ENCODE results near the gene PPP4R2. TPM values are rescaled to one million over a fixed set of nuclear protein-coding genes. Genes with fewer than 3 reads are reported as not detected.

Gene PPP4R2
- total RNA-seq, 3 donors from 2014 or later = 34.6 to 71.4 (median 49.2) TPM

- Histone ChIP-seq H3K4me1 (peaks cover 0 to 9% of the 10 kb centered on the region in 2 donors), H3K9me3 (no peaks in the 10 kb centered on the region), H3K27me3 (no peaks in the 10 kb centered on the region), H3K27ac (no peak overlapping the region), H3K4me3 (no peak overlapping the region), H3K36me3 (no peaks in the 10 kb centered on the region)
- DNase-seq (ENCODE audit: low spot score in 2 of 2) = no peak
- no peak for TF ChIP-seq POLR2AphosphoS5 (IDR thresholded peaks at IDR 0.05)
- no peak for TF ChIP-seq CTCF (IDR thresholded peaks at IDR 0.05)
- no peak for TF ChIP-seq POLR2A (IDR thresholded peaks at IDR 0.05)
- intact Hi-C loops (cut with DNase I; ENCODE audit: low total_unique reads) = no loop called here
Measured at GRCh38 chr3:73036694-73037591, 40.3 kb downstream of the PPP4R2 start.

- Histone ChIP-seq H3K36me3 (no peaks in the 10 kb centered on the region), H3K27ac (no peak overlapping the region), H3K9me3 (no peaks in the 10 kb centered on the region), H3K4me1 (peaks cover 0 to 19% of the 10 kb centered on the region in 2 donors), H3K4me3 (no peak overlapping the region), H3K27me3 (no peaks in the 10 kb centered on the region)
- no peak for TF ChIP-seq CTCF (IDR thresholded peaks at IDR 0.05)
- TF ChIP-seq POLR2AphosphoS5 (IDR thresholded peaks at IDR 0.05) = no peak
- no peak for TF ChIP-seq POLR2A (IDR thresholded peaks at IDR 0.05)
- intact Hi-C loops (cut with DNase I; ENCODE audit: low total_unique reads) = no loop called here
- DNase-seq (ENCODE audit: low spot score in 2 of 2) = no peak
Measured at GRCh38 chr3:73041537-73041936, 44.9 kb downstream of the PPP4R2 start.

DNA sequence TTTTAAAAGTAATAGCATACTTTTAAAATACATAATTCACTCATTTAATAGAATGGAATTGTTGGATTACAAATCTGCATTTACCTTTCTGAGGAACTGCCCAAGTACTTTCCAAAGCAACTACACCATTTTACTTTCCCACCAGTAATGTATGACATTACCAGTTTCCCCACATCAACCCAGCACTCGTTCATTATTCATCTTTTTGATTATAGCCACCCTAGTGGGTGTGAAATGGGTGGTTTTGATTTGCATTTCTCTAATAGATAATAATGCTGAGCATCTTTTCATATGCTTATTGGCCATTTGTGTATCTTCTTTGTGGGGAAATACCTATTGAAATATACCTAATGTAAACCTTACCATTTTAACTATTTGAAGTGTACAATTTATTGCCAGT is 46.8 kb downstream of the PPP4R2 start:
- TF ChIP-seq POLR2AphosphoS5 (IDR thresholded peaks at IDR 0.05) (no peak), POLR2A (IDR thresholded peaks at IDR 0.05) (no peak), CTCF (IDR thresholded peaks at IDR 0.05) (no peak)
- intact Hi-C loops (cut with DNase I; ENCODE audit: low total_unique reads) = no loop called here
- Histone ChIP-seq H3K4me3 (no peak overlapping the region), H3K36me3 (no peaks in the 10 kb centered on the region), H3K27ac (no peak overlapping the region), H3K27me3 (no peaks in the 10 kb centered on the region), H3K4me1 (peaks cover 0 to 10% of the 10 kb centered on the region in 2 donors), H3K9me3 (no peaks in the 10 kb centered on the region)
- DNase-seq (ENCODE audit: low spot score in 2 of 2) = no peak

DNA sequence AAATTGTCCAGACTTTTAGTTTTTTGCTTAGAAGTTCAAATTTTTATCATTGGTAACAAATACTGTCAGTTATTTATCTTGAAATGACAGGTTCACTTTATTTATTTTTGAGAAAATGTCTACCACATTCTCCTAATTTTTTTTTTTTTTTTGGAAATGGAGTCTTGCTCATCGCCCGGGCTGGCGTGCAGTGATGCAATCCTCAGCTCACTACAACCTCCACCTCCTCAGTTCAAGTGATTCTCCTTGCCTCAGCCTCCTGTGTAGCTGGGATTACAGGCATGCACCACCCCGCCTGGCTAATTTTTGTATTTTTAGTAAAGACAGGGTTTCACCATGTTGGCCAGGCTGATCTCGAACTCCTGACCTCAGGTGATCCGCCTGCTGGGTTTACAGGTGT is 48.8 kb downstream of the PPP4R2 start:
- DNase-seq (ENCODE audit: low spot score in 2 of 2) = no peak
- Histone ChIP-seq H3K9me3 (no peaks in the 10 kb centered on the region), H3K4me1 (peaks cover 0 to 10% of the 10 kb centered on the region in 2 donors), H3K27ac (no peak overlapping the region), H3K27me3 (no peaks in the 10 kb centered on the region), H3K36me3 (no peaks in the 10 kb centered on the region), H3K4me3 (no peak overlapping the region)
- TF ChIP-seq POLR2A (IDR thresholded peaks at IDR 0.05) = no peak
- TF ChIP-seq CTCF (IDR thresholded peaks at IDR 0.05) = no peak
- no peak for TF ChIP-seq POLR2AphosphoS5 (IDR thresholded peaks at IDR 0.05)
- intact Hi-C loops (cut with DNase I; ENCODE audit: low total_unique reads) = loop anchor here (2.0 kb wide), 1 partner anchor 47 kb away; no protein-coding TSS in a partner anchor

- no peaks in the 10 kb centered on the region for H3K9me3 ChIP-seq
Measured at GRCh38 chr3:73046195-73046594, 49.6 kb downstream of the PPP4R2 start.

More at GRCh38 chr3:73046195-73046594, 49.6 kb downstream of the PPP4R2 start:
- TF ChIP-seq CTCF (IDR thresholded peaks at IDR 0.05) (no peak), POLR2A (IDR thresholded peaks at IDR 0.05) (no peak), POLR2AphosphoS5 (IDR thresholded peaks at IDR 0.05) (no peak)
- Histone ChIP-seq H3K36me3 (no peaks in the 10 kb centered on the region), H3K27me3 (no peaks in the 10 kb centered on the region), H3K4me1 (peaks cover 0 to 10% of the 10 kb centered on the region in 2 donors), H3K4me3 (no peak overlapping the region), H3K27ac (no peak overlapping the region)
- no peak for DNase-seq (ENCODE audit: low spot score in 2 of 2)
- intact Hi-C loops (cut with DNase I; ENCODE audit: low total_unique reads) = no loop called here

Data from breast epithelium (tissue), 4 donors.